GM19468 (cell line): ENCODE measurements around the gene JMJD1C.
A peak's percentile ranks its signal among the peaks of the same experiment; 100 is the strongest.
"Not testable (repeated sequence)": the region's sequence is repeated elsewhere in the genome, so short reads cannot be mapped to it uniquely, and the experiment has no call there.

Experiments
- ATAC-seq: cut with Tn5 transposase; IDR thresholded peaks from one replicate; pipeline ENCODE4 v1.9.1; 2021; ENCODE audit warnings: mild to moderate bottlenecking, moderate library complexity, moderate number of reproducible peaks; ENCODE audit not compliant: unreplicated experiment; ENCODE audit errors: extremely low read depth

The JMJD1C gene

DNA sequence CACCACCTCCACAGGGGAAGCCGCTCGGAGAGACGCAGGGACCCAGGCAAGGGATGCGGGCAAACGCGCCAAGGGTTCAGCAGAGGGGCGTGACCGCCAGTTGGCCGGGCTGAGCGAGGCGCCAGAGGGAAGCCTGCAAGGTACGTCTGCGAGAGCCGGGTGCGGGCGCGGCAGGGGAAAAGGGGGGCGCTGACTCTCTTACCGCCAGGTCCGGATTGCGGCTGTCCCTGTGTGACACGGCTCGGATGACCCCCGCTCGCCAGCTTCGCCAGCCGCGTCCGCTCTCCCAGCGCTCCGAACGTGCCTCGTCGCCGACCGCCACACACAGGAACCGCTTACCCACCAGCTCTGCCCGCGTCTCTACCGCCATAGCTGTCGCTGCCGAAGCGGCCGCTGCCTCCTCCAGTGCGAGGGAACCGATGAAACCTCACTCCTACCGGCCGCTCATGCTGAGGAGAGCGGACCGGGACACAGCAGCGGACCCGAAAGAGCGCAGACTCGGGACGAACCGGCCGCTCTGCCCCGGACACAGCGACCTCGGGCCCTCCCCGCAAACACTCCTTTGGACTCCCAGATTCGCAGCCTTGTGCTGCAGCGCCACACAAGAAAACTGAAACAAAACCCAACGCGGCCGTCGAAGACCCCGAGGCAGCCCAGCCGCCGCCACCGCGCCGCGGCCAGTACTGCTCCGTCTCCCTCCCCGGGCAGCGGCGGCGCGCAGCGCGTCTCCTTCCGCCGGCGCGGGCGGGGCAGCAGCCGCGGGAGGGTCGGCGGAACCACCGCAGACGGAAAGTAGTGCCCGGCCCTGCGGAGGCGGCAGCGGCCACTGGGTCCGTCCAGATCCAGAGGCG, at the start of gene JMJD1C:
TSS of gene JMJD1C (minus strand) at position 685 of the 851 bp plus-strand sequence. CDS start at position 370, 315 bp downstream.
- ATAC-seq: peak; percentile 57

DNA sequence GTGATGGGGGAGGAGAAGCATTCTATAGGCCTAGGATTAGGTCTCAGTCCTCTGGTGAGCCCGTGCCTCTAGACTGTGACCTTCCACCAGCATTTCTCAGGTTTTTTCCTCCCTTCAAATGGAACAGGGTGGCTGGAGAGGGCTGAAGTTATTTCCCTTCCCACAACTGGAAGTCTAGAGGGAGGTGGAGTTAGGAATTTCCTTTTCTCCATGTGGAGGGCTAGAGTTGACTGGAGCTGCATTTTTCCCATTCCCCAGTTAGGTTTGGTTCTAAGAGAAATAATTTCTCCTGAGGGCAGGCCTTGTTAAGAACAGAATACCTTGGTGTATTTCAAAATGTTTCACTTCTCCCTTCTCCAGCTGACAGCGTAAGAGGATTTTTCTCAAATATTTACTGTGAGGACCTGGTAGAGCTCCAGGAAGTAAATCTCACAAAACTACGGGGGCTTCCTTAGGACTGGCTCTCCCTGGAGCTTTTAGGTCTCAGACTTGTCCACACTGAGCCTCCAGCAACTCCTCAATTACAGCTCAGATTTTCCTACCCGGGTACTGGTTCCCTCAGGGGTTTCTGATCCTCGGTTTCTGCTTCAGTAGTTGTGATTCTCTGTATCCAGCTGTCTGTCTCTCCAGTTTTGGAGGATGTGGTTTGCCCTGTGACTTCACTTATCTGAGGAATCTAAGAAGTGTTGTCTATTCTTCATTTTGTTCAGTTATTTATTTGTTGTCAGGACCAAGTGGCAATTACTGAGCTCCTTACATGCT, 49.4 kb upstream of the JMJD1C start:
- no peak for ATAC-seq

DNA sequence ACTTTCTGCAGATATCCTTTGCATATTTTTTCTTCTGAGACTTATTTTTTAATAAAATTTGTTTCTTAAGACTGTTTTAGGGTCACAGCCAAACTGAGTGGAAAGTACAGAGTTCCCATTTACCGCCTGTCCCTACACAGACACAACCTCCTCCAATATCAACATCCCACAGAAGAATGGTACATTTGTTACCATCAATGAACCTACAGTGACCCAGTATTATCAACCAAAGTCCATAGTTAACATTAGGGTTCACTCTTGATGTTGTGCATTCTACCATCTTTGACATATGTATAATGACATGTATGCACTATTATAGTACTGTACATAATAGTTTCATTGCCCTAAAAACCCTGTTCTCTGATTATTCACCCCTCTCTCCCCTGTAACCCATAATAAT, 40.8 kb upstream of the JMJD1C start:
- ATAC-seq: no peak

DNA sequence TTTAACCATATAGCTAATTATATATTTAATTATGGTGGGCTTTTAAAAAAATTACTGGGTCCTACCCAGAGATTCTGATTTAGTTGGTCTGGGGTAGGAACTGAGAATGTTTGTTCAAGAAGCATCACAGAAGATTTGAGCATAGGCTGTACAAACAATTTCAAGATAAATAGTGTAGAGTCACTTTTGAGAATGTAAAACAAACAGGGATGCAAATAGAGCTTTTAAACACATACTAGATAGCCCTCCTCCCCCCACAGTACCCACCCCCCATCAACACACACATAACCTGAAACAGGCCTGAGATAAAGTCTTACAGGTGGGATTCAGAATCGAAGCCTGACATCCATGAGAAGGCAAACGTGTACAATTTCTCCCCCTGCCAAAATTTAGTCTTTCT, 39.8 kb upstream of the JMJD1C start:
- no peak for ATAC-seq

GRCh38 chr10:63504145-63504881, 38.5 kb upstream of the JMJD1C start:
- no peak for ATAC-seq

DNA sequence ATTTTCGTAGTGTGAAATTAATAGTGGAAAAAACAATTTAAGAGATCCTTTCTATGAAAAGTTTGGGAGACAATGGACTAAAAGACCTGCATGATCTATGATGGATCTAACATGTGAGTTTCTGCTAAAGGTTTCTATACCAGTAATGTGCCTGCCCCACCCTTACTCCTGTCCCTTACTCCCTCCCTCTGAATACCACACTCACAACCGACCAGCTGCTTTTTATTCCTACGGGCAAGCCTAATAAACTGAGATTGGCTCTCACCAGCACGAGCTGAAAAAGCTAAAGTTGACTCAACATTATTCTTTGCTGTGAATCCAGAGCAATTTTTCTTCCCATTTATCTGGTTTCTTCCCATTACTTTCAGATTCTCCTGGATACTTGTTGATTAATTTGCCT, 37.6 kb upstream of the JMJD1C start:
- no peak for ATAC-seq

DNA sequence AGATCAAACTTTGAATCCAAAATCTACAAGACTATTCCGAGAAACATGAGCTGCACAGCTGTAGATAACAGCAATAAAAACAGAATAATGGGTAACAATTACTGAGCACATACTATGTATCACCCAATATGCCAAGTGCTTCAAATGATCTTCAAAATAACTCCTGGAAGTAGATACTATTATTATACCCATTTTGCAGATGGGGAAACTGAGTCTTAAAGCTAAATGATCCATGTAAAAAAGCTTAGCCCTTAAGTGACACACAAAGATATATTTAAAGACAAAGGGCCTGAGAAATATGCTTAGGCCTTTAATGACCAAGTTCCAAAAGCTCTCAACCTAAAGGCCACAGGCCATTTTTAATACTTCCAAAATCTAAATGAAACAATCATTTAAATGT, 37.1 kb upstream of the JMJD1C start:
- no peak for ATAC-seq

- ATAC-seq: no peak
These were observed 36.2 kb upstream of the JMJD1C start for GRCh38 chr10:63501954-63502353.

DNA sequence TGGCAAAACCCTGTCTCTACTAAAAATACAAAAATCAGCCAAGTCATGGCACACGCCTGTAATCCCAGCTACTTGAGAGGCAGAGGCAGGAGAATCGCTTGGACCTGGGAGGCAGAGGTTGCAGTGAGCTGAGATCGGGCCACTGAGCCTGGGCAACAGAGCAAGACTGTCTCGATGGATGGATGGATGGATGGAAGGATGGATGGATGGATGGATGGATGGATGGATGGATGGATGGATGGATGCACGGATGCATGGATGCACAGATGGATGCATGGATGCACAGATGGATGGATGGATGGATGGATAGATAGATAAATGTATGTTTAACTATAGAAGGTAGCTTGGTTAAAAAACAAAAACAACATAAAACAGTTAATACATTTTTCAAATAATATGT, 34.8 kb upstream of the JMJD1C start:
- not testable (repeated sequence) for ATAC-seq

DNA sequence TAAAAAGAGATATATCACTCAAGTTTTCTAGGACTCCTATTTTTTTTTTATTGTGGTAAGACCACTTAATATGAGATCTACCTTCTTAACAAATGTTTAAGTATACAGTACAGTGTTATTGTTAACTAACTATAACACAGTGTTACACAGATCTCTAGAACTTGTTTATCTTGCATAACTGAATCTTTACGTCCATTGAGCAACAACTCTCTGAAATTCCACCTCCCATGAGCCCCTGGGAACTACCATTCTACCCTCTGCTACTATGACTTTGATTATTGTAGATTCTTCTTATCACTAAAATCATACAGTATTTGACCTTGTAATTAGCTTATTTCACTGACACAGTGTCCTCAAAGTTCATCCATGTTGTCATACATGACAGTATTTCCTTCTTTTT, 32.9 kb upstream of the JMJD1C start:
- no peak for ATAC-seq

- ATAC-seq: no peak
These were observed 31.5 kb upstream of the JMJD1C start for GRCh38 chr10:63497321-63497720.

DNA sequence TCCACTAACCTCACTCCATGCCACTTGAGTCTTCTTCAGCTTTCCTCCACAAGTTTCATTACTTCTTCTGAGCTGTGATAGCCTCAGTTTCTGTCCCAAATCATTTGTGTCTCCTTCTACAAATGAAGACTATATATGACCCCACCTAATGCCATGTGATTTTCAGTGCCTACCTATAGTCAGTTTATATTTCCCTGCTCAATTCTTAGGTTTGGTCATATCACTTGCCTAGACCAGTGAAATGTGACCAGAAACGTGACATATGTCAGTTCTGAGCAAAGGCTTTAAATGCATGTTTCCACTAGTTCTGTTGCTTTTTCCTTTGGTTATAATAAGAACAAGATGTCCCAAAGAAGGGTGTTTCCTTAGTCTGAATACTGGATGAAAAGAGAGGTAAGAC, 30.8 kb upstream of the JMJD1C start:
- no peak for ATAC-seq

DNA sequence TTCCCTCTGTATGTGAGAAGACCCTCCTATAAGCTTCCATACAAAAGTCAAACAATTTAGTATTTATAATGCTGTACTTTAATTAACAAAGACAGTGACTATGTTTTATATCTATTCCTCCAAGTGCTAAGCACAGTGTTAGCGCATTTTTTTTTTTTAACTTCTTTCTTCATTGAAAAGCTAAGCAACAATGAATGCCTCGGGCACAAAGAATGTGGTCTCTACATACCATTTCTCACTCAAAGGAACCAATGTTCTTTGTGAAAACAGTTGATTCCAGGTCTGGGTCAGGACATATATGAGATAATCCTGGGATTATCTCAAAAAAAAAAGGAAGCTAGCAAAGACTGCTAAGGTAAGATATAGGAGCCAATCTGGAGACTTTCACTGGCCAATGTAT, 29.2 kb upstream of the JMJD1C start:
- ATAC-seq: no peak

GRCh38 chr10:63493004-63493403, 27.2 kb upstream of the JMJD1C start:
- no peak for ATAC-seq

GRCh38 chr10:63492317-63492690, 26.5 kb upstream of the JMJD1C start:
- not testable (repeated sequence) for ATAC-seq

DNA sequence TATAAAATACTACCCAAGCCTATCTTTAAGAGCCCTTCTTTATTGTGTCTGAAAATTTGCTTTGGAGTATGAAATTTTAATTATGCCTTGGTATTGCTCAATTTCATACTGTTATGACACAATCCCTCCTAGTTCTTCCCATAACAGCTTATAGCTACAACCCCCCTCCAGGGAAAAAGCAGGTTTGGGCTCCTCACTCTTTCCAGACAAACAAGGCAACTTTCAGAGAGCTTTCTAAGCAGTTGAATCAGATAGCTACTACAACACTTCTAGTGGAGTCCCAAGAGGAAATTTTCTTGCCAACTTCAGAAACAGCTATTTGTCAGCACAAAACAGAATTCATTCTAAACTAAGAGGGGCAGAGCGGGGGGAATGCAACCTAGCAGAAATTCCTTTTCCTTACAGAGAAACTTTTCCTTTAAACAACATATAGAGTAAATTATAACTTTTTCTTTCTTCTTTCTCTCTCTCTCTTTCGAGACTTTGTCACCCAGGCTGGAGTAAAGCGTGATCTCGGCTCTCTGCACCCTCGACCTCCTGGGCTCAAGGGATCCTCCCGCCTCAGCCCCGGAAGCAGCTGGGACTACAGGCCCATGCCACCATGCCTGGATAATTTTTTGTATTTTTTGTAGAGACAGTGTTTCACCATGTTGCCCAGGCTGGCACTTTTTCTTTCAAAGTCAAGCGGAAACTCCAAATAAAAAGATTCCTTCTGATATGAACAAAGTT, 26.0 kb upstream of the JMJD1C start:
- ATAC-seq: no peak

- ATAC-seq: no peak
These were observed 24.1 kb upstream of the JMJD1C start for GRCh38 chr10:63489838-63490237.

DNA sequence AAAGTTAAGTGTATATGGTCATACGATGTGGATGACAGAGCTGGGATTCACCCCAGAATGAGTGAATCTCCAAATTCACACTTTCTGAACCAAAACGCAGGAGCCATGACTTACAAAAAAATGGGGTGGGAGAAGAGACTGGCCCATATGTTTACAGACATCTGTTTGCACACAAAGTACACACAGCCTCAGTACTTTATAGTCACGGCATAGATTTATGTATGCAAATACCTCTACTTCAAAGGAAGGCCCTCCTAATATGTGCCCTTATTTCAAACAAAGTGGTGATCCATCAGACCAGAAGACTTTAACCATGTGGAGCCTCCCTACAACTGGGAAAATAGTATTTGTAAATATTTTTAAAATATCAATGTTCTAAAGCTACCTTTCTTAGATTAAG, 22.2 kb upstream of the JMJD1C start:
- ATAC-seq: no peak

DNA sequence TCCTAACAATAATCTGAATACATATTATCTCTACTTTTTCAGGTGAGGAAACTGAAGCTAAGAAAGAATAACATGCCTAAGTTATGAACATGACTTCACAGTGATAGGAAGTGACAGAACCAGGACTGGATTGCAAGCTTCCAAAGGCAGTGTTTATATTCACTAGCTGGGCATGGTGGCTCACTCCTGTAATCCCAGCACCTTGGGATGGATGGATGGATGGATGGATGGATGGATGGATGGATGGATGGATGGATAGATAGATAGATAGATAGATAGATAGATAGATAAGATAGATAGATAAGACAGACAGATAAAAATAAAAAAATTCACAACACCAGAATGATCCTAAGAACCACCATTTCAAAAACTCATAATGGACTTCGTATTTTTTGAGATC, 18.2 kb upstream of the JMJD1C start:
- no peak for ATAC-seq

DNA sequence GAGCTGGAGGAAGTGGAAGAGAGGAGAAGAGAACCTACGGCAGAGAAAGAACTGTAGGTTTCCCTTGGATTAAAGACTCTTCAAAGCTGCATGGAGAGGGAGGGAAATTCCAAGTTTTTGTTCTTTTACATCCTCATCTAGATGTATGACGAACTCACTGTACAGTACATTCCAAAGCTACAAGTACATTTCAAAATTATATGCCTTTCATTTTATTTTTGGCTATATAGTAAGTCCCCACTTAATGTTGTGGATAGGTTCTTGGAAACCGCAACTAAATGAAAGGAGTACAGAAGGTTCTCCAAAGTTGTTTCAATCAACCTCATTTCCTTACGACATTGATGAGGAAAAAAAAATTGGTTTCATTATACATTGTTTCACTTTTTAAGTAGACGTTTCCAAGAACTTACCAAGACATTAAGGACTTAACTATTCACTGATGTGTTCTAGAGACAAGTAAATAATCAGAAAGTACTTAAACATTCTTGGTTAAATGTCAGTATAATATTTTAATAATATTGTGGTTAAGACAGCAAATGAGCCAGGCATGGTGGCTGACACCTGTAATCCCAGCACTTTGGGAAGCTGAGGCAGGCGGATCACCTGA, 16.1 kb upstream of the JMJD1C start:
- ATAC-seq: no peak
